Measurements from ENCODE around the gene COX7A2. TPM values are rescaled to one million over a fixed set of nuclear protein-coding genes. Genes with fewer than 3 reads are reported as not detected.

COX7A2 gene
- total and polyA plus RNA-seq, 8 donors: 76.5 to 214 (median 131) TPM

DNA sequence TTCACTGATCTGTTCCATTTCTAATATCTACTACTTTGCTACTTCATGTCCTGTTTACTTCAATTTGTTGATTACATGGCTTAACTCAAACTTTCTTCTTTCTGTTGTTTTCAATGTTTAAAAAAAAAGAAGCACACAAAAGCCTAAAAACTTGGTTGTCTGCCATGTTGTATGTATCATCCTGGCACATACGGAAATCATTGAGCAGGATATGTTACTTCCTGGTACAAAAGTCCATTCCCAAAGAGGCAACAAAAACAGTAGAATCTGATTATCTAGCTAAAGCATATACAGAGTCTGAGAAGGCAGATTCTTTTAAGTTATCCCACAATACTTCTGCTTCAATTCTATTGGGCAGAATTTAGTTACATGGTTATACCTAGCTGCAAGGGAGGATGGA lies 23.2 kb downstream of the COX7A2 start:
- Histone ChIP-seq H3K9me3 (no peaks in the 10 kb centered on the region), H3K4me1 (peaks cover 0 to 14% (median 9%) of the 10 kb centered on the region in 3 donors), H3K27ac (no peak overlapping the region), H3K36me3 (no peaks in the 10 kb centered on the region), H3K4me3 (no peak overlapping the region), H3K27me3 (no peaks in the 10 kb centered on the region)
- DNase-seq (no peak), ATAC-seq (peak in 3 of 4 donors; percentile 48 to 76 (median 56)), FAIRE-seq (no peak)
- TF ChIP-seq, protein P1, sequence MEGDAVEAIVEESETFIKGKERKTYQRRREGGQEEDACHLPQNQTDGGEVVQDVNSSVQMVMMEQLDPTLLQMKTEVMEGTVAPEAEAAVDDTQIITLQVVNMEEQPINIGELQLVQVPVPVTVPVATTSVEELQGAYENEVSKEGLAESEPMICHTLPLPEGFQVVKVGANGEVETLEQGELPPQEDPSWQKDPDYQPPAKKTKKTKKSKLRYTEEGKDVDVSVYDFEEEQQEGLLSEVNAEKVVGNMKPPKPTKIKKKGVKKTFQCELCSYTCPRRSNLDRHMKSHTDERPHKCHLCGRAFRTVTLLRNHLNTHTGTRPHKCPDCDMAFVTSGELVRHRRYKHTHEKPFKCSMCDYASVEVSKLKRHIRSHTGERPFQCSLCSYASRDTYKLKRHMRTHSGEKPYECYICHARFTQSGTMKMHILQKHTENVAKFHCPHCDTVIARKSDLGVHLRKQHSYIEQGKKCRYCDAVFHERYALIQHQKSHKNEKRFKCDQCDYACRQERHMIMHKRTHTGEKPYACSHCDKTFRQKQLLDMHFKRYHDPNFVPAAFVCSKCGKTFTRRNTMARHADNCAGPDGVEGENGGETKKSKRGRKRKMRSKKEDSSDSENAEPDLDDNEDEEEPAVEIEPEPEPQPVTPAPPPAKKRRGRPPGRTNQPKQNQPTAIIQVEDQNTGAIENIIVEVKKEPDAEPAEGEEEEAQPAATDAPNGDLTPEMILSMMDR (IDR thresholded peaks at IDR 0.05): no peak
- 19% methylated on average over 1 of the region's 1 CpG for WGBS, 2 donors
- intact Hi-C loops (cut with DNase I): no loop called here

- intact Hi-C loops (cut with DNase I): loop anchor here in 1 of 3 donors (5.0 kb wide), 1 partner anchor 1477 kb away; no protein-coding TSS in a partner anchor
- FAIRE-seq (no peak), ATAC-seq (no peak), DNase-seq (no peak)
- peaks cover 0 to 9% (median 3%) of the 10 kb centered on the region in 3 donors for H3K4me1 ChIP-seq
- no peaks in the 10 kb centered on the region for H3K27me3 ChIP-seq
- no peaks in the 10 kb centered on the region for H3K9me3 ChIP-seq
- no peak overlapping the region for H3K27ac ChIP-seq
- H3K36me3 ChIP-seq: no peaks in the 10 kb centered on the region
- H3K4me3 ChIP-seq: no peak overlapping the region
- WGBS, 2 donors: 63 to 74% methylated on average over 3 of the region's 3 CpGs
- TF ChIP-seq, protein P1 (IDR thresholded peaks at IDR 0.05): no peak
These were observed 24.3 kb downstream of the COX7A2 start for GRCh38 chr6:75219263-75219662.

GRCh38 chr6:75217193-75217592 lies 26.4 kb downstream of the COX7A2 start:
- Histone ChIP-seq H3K4me1 (no peaks in the 10 kb centered on the region), H3K36me3 (no peaks in the 10 kb centered on the region), H3K27me3 (no peaks in the 10 kb centered on the region), H3K27ac (no peak overlapping the region), H3K4me3 (no peak overlapping the region), H3K9me3 (no peaks in the 10 kb centered on the region)
- FAIRE-seq: peak; percentile 43
- intact Hi-C loops (cut with DNase I): loop anchor here in 1 of 3 donors (5.0 kb wide), 1 partner anchor 1475 kb away; no protein-coding TSS in a partner anchor
- no peak for DNase-seq
- TF ChIP-seq, protein P1 (IDR thresholded peaks at IDR 0.05): no peak
- WGBS, 2 donors: 17 to 19% methylated on average over 4 of the region's 4 CpGs
- ATAC-seq: peak in 2 of 4 donors; percentile 38 to 57

DNA sequence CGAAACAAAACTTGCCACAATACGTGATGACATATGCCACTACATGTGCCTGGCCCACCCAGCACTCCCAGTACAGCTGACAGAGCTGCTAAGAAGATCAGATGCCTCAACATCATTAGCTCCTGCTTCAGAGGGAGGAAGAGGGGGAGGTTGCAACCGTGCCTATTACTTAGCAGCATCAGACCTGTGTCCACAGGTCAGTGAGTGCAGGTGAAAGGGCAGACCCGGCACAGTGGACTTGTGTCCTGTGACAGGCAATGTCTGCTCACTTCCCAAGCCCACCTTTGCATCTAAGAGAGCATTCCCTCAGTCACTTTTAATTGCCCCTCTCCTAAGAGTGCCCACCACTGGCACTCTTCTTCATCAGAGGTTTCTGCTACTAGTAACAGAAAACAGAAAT lies 28.3 kb downstream of the COX7A2 start:
- no peak overlapping the region for H3K4me3 ChIP-seq
- ATAC-seq: no peak
- H3K27ac ChIP-seq: no peak overlapping the region
- intact Hi-C loops (cut with DNase I): loop anchor here in 1 of 3 donors (5.0 kb wide), 1 partner anchor 1473 kb away; no protein-coding TSS in a partner anchor
- TF ChIP-seq, protein P1 (IDR thresholded peaks at IDR 0.05): no peak
- no peak for FAIRE-seq
- WGBS, 2 donors: 66 to 73% methylated on average over 4 of the region's 4 CpGs
- H3K9me3 ChIP-seq: no peaks in the 10 kb centered on the region
- no peaks in the 10 kb centered on the region for H3K36me3 ChIP-seq
- no peaks in the 10 kb centered on the region for H3K4me1 ChIP-seq
- DNase-seq: no peak
- no peaks in the 10 kb centered on the region for H3K27me3 ChIP-seq

DNA sequence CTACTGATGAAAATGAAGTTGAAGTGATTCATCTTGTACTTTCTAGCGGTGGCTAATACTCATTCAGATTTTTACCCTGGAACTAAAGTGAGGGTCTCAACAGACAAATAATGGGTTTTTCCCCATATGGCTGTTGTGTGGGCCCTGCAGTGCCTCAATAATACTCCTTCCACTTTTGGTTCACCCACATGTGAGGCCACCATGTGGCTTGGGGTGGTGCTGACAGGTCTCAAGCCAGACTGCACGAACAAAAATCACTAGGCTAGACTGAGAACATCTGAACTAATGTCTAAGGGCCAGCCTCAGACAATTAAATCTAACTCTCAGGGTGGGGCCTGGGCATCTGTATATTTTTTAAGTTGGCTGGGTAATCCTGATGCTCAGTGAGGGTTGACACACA lies 29.9 kb downstream of the COX7A2 start:
- H3K36me3 ChIP-seq: no peaks in the 10 kb centered on the region
- intact Hi-C loops (cut with DNase I): loop anchor here in 1 of 3 donors (5.0 kb wide), 1 partner anchor 1466 kb away; no protein-coding TSS in a partner anchor
- DNase-seq (no peak), ATAC-seq (no peak), FAIRE-seq (no peak)
- no peak overlapping the region for H3K27ac ChIP-seq
- TF ChIP-seq, protein P1 (IDR thresholded peaks at IDR 0.05): no peak
- peaks cover 0 to under 1% (median 0%) of the 10 kb centered on the region in 3 donors for H3K4me1 ChIP-seq
- H3K27me3 ChIP-seq: no peaks in the 10 kb centered on the region
- 72 to 78% methylated on average over 2 of the region's 2 CpGs for WGBS, 2 donors
- H3K4me3 ChIP-seq: no peak overlapping the region
- no peaks in the 10 kb centered on the region for H3K9me3 ChIP-seq
